Skeletal muscle cell (primary cell): ENCODE measurements around the gene LAMA3.

Experiments used
- DNase-seq: peaks from one replicate; pipeline ENCODE4 v3.0.0-alpha.2; 2010; ENCODE audit warnings: low read depth
- H3K4me3 ChIP-seq: 2 replicates; pipeline ENCODE4 v1.5.1; 2011; ENCODE audit warnings: low read depth, mild to moderate bottlenecking, control low read depth, low read length, moderate library complexity

LAMA3 gene

GRCh38 chr18:23857756-23858155 is 168.5 kb downstream of the LAMA3 start:
- peak; percentile 33 for DNase-seq
- no peak overlapping the region for H3K4me3 ChIP-seq

DNA sequence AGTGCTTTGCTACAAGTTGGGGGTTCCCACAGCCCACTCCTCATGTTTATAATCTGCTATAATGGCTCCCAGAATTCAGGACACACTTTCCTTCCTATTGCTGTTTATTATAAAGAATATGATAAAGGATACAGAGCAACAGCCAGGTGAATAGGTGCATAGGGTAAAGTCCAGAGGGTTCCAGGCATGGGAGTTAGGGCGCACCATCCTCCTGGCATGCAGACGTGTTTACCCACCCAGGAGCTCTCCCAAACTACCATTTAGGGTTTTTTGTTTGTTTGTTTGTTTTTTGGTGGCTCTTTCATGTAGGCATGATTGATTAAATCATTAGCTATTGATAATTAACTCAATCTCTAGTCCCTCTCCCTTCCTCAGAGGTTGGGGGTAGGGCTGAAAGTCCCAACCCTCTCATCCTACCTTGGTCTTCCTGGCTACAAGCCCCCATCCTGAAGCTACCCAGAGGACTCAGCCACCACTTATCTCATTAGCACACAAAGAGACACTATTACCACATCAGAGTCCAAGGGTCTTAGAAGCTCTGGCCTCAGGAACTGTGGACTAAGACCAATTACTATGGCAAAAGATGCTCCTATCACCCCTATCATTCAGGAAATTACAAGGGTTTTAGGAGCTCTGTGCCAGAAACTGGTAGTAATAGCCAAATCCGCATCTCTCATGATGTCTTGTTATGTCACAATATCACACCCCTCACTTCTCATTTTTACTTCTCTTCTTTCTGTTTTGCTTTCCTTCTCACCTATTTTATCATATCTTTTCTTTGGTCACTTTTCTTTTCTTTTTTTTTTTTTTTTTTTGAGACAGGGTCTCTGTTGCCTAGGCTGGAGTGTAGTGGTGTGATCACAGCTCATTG is 170.4 kb downstream of the LAMA3 start:
- no peak overlapping the region for H3K4me3 ChIP-seq
- DNase-seq = no peak

DNA sequence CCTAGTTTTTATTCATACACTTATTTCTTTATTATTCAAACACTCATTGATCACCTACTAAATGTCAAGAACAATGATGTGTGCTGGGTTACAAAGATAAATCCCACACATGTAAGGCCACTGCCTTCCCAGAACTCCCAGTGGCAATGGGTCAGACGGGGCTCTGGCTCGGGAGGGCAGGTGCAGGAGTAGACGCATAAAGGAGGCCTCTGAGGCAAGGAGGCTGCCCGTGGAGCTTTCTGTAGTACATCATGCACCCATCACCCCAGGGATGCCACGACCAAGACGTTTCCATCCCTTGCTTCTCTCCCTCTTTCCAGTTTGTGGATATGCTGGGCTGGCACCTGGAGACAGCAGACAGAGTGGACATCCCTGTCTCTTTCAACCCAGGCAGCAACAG is 172.1 kb downstream of the LAMA3 start:
- H3K4me3 ChIP-seq = no peak overlapping the region
- no peak for DNase-seq

DNA sequence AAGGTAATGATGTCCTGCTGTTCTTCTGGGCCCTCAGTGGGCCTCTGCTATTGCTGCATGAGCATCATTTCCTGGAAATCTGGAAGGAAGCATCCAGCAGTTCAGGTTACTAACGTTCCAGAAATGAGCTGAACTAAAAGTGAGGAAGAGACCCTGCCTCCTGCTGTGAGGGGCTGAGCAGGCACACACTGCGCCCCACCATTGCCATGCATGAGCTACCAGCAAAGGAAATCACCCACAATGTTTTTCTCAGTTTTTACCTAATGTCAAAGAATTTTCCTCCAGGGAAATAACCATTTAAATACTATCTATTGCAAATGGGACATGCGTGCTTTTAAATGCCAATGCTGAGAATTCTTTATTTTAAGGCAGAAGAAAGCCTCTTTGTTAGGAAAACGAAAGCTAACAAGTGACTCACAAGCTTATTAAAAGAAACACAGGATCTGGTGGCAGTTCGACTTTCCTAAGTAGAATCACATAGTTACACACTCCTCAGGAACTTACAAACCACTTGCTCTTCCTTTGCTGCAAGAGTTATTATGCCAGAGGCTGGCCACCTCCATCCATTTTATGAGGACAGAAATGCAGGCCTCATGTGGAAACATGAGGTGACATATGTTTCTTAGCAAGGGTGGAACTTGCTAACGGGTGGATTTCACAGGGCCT is 172.7 kb downstream of the LAMA3 start:
- DNase-seq = peak; percentile 64
- H3K4me3 ChIP-seq = no peak overlapping the region

DNA sequence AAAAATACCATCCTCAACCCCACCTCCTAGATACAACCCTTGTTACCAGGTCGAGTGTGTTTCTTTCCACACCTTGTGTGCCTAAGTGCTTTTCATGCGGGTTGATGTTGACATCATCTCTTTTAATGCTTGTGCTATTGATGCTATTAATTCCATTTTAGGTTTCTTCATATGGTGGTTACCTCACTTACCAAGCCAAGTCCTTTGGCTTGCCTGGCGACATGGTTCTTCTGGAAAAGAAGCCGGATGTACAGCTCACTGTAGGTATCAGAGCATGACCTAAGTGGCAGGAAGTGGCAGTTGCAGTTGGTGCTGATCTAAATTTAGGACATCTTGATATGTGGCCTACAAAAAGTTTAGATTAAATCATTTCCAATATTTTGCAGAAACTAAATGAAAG is 175.4 kb downstream of the LAMA3 start:
- no peak for DNase-seq
- no peak overlapping the region for H3K4me3 ChIP-seq

- no peak overlapping the region for H3K4me3 ChIP-seq
- no peak for DNase-seq
These were observed 177.8 kb downstream of the LAMA3 start for GRCh38 chr18:23867006-23867405.

DNA sequence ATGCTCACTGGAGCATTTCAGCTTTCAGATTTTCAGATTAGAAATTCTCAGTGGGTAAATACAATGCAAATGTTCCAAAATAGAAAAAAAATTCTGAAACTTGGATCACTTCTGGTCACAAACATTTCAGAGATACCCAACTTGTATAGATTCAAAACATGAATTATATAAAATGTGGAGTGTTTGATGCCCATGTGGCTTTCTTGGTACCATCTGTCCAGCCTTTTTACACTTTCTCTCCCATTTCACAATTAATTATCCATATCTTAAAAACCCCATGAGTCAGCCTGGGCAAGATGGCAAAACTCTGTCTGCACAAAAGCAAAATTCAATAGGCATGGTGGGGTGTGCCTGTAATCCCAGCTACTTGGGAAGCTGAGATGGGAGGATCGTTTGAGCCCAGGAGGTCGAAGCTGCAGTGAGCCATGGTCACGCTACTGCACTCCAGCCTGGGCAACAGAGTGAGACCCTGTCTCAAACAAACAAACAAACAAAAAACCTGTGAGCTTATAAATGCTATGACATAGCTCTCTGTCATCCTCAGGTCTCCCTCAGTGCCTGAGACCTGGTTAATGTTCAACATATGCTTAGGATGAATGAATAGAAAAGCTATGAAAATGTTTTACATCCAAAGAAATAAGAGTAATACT is 179.0 kb downstream of the LAMA3 start:
- DNase-seq = no peak
- no peak overlapping the region for H3K4me3 ChIP-seq

GRCh38 chr18:23870676-23871380 is 181.6 kb downstream of the LAMA3 start:
- no peak for DNase-seq
- H3K4me3 ChIP-seq = no peak overlapping the region

- DNase-seq = no peak
These were observed 182.2 kb downstream of the LAMA3 start for GRCh38 chr18:23871410-23871809.

DNA sequence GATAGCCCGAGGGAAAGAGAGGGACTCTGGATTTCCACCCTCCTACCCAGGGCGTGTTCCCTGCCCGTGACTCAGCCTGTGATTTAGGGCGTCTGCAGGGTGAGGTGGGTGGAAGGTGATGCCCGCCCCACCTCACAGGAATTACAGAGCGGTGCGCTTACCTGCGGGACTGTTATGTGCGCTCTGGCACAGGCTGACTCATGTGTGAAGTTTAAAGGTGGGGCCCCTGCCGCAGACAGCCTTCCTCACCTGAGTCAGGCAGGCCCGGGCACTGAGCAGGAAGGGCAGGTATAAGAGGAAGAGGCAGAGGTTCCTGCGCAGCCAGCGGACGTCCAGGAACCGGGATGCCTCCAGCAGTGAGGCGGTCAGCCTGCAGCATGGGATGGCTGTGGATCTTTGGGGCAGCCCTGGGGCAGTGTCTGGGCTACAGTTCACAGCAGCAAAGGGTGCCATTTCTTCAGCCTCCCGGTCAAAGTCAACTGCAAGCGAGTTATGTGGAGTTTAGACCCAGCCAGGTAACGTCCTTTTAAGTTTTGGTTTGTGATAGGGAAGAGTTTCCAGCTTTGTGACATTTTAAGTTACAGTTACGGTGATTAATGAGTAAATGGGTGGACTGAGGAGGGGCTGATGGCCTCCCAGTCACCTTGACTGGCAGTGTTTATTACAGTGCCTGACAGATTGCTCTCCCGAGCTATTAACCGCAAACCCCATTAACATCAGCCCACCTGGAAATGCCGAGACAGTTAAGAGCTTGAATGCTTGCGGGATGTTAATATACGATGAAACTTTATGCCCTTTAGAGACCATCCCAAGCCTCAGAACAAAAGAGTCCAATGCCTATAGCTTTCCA is 183.7 kb downstream of the LAMA3 start:
- DNase-seq = no peak
- no peak overlapping the region for H3K4me3 ChIP-seq

More at GRCh38 chr18:23871410-23871809, 182.2 kb downstream of the LAMA3 start:
- no peak overlapping the region for H3K4me3 ChIP-seq

DNA sequence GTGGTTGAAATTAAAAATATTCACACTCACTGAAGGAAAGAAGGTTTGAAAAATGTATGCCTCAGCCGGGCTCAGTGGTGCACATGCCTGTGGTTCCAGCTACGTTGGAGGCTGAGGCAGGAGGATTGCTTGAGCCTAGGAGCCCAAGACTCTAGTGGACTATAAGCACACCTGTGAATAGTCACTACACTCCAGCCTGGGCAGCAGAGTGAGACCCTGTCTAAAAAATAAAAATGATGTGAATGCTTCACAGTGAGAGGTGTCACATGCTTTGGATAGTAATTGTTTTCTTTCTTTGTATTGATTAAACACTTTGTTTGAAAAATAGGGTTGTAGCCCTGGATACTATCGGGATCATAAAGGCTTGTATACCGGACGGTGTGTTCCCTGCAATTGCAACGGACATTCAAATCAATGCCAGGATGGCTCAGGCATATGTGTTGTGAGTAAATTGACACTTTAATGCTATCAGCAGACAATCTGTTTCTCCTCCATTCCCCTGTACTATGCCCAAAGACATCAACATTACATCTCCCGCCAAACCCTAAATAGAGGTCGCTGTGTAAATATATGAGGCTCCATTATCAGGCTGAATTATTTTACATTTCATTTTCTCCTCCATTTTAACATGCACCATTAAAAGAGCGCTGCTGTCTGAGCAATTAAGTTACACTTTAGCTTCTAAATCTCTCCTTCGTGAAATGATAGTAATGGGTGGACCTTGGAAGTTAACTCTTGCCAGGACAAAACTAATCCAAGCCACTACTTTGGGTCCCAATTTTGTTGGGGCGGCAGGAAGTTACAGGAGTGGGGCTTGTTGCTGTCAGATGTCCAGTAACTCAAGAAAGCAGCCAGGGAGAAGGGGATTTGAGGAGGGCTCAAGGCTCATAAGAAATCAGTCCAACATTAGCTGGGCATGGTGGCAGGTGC is 187.0 kb downstream of the LAMA3 start:
- DNase-seq = no peak
- H3K4me3 ChIP-seq = no peak overlapping the region

GRCh38 chr18:23876921-23877320 is 187.7 kb downstream of the LAMA3 start:
- no peak overlapping the region for H3K4me3 ChIP-seq
- DNase-seq = no peak

- H3K4me3 ChIP-seq = no peak overlapping the region
- DNase-seq = no peak
These were observed 188.1 kb downstream of the LAMA3 start for GRCh38 chr18:23877371-23877770.

DNA sequence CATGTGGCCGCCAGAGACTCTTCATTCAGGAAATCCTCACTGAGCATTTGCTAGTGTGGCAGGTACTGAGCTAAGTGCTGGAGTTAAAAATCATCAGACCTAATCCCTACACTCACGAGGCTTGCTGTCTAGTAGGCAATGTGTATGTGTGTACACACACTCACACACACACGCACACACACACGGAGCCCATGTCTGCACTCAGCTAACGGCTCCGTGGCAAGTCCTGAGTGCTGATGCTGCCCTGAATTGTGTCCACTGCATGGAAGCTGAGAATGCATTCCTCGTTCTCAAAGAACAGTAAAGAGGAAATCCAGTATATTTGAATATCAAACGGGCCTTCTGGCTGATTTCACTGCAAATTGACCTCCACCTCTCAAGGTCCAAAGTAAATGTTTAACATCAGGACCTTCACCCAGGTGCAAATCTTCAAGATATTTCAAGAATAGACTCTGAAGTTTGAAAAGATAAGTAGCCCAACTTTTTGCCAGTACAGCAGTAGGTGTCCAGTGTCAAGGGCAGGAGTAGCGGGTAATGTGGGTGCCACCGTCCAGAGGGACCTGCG is 189.2 kb downstream of the LAMA3 start:
- no peak overlapping the region for H3K4me3 ChIP-seq

GRCh38 chr18:23879126-23879525 is 189.9 kb downstream of the LAMA3 start:
- H3K4me3 ChIP-seq = no peak overlapping the region
- DNase-seq = no peak

More for the DNA sequence above, 189.2 kb downstream of the LAMA3 start:
- DNase-seq = no peak

GRCh38 chr18:23879544-23879943 is 190.3 kb downstream of the LAMA3 start:
- no peak for DNase-seq
- H3K4me3 ChIP-seq = no peak overlapping the region

- DNase-seq = no peak
- H3K4me3 ChIP-seq = no peak overlapping the region
These were observed 190.8 kb downstream of the LAMA3 start for GRCh38 chr18:23879966-23880565.
